Activated T-cell treated with anti-CD3 and anti-CD28 coated beads, Interleukin-2, amount 50 U/mL, for 4 hours (primary cell): ENCODE data around the gene HSPG2. TPM values are rescaled to one million over a fixed set of nuclear protein-coding genes. Genes with fewer than 3 reads are reported as not detected.
"Not testable (repeated sequence)": the region's sequence is repeated elsewhere in the genome, so short reads cannot be mapped to it uniquely, and the experiment has no call there.

Source experiments
- ATAC-seq, 2 donors: fragments of 200-7000 bp; cut with Tn5 transposase; one replicate each; pipeline ENCODE4 v1.10.0; 2021
- DNase-seq: peaks from one replicate; pipeline ENCODE4 v3.0.0-alpha.2; 2020
- H3K27me3 Mint-ChIP-seq: one replicate; pipeline ENCODE4 v1.8.0; 2021; ENCODE audit warnings: low read depth, mixed read lengths
- H3K36me3 Mint-ChIP-seq: one replicate; pipeline ENCODE4 v1.8.0; 2022; ENCODE audit warnings: mixed read lengths; ENCODE audit not compliant: insufficient read depth
- H3K4me1 Mint-ChIP-seq: one replicate; pipeline ENCODE4 v1.8.0; 2021; ENCODE audit warnings: low read depth, mixed read lengths
- H3K4me3 Mint-ChIP-seq: one replicate; pipeline ENCODE4 v1.8.0; 2021; ENCODE audit warnings: mild to moderate bottlenecking, moderate library complexity, mixed read lengths
- H3K9me3 Mint-ChIP-seq: one replicate; pipeline ENCODE4 v1.8.0; 2021; ENCODE audit warnings: mixed read lengths
- total RNA-seq, 3 donors: library from RNA; stranded (reverse); gene quantifications; one replicate each; pipeline ENCODE4 v1.2.1, GENCODE V29; 2021

HSPG2 gene
- total RNA-seq = 1 to 10 TPM in 2 of 3 donors, under 1 TPM in 1; 0.92 to 1.7 (median 1.2) TPM

- ATAC-seq = peak; percentile 58 to 69
- H3K27me3 Mint-ChIP-seq = peaks cover 6% of the 10 kb centered on the region
These were observed at the start of gene HSPG2 for GRCh38 chr1:21937034-21937371. Gene HSPG2, minus strand, starts transcription at chr1:21937310. Its CDS starts 93 bp downstream, at chr1:21937217.

DNA sequence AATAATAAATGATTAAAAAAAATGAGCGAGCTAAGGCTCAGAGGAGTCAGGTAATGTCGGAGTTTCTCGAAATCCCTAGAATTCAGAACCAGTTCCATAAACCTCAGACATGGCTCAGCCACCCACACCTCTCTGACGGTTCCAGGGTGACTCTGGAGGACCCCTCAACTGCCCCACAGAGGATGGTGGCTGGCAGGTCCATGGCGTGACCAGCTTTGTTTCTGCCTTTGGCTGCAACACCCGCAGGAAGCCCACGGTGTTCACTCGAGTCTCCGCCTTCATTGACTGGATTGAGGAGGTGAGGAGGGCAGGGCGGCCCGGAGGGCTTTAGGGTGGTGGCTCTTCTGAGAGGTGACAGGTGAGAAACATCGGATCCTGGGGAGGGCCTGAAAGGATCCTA, 49.3 kb upstream of the HSPG2 start:
- H3K4me1 Mint-ChIP-seq, H3K9me3 Mint-ChIP-seq, H3K4me3 Mint-ChIP-seq, ATAC-seq, H3K36me3 Mint-ChIP-seq, H3K27me3 Mint-ChIP-seq, DNase-seq: not testable (repeated sequence)

More at GRCh38 chr1:21937034-21937371, at the start of gene HSPG2:
- no peak for DNase-seq
- Mint-ChIP-seq H3K9me3 (no peaks in the 10 kb centered on the region), H3K36me3 (no peaks in the 10 kb centered on the region), H3K4me1 (peaks cover 19% of the 10 kb centered on the region), H3K4me3 (peak within 1 kb of the TSS; percentile 87)

- H3K9me3 Mint-ChIP-seq, H3K36me3 Mint-ChIP-seq, DNase-seq, H3K27me3 Mint-ChIP-seq, ATAC-seq, H3K4me1 Mint-ChIP-seq, H3K4me3 Mint-ChIP-seq: not testable (repeated sequence)
These were observed 48.8 kb upstream of the HSPG2 start for GRCh38 chr1:21985893-21986292.

DNA sequence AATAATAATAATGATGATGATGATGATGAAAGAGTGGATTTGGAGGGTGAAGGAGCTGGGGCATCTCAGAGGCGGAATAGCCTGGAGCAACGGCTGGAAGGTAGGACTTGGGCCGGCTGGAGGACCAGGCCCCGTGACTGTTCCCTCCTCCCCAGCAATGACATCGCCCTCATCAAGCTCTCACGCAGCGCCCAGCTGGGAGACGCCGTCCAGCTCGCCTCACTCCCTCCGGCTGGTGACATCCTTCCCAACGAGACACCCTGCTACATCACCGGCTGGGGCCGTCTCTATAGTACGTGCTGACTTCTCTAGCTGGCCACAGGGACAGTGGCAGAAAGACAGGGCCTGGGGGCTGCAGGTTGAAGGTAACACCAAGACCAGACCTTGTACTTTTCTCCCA, 46.4 kb upstream of the HSPG2 start:
- not testable (repeated sequence) for H3K4me1 Mint-ChIP-seq, H3K4me3 Mint-ChIP-seq, H3K27me3 Mint-ChIP-seq, H3K9me3 Mint-ChIP-seq, H3K36me3 Mint-ChIP-seq, DNase-seq, ATAC-seq

- not testable (repeated sequence) for DNase-seq, H3K9me3 Mint-ChIP-seq, H3K36me3 Mint-ChIP-seq, H3K4me1 Mint-ChIP-seq, ATAC-seq, H3K27me3 Mint-ChIP-seq, H3K4me3 Mint-ChIP-seq
These were observed 45.0 kb upstream of the HSPG2 start for GRCh38 chr1:21982122-21982521.

- not testable (repeated sequence) for DNase-seq, H3K9me3 Mint-ChIP-seq, H3K36me3 Mint-ChIP-seq, H3K4me3 Mint-ChIP-seq, H3K4me1 Mint-ChIP-seq, H3K27me3 Mint-ChIP-seq, ATAC-seq
These were observed 44.1 kb upstream of the HSPG2 start for GRCh38 chr1:21981253-21981652.

DNA sequence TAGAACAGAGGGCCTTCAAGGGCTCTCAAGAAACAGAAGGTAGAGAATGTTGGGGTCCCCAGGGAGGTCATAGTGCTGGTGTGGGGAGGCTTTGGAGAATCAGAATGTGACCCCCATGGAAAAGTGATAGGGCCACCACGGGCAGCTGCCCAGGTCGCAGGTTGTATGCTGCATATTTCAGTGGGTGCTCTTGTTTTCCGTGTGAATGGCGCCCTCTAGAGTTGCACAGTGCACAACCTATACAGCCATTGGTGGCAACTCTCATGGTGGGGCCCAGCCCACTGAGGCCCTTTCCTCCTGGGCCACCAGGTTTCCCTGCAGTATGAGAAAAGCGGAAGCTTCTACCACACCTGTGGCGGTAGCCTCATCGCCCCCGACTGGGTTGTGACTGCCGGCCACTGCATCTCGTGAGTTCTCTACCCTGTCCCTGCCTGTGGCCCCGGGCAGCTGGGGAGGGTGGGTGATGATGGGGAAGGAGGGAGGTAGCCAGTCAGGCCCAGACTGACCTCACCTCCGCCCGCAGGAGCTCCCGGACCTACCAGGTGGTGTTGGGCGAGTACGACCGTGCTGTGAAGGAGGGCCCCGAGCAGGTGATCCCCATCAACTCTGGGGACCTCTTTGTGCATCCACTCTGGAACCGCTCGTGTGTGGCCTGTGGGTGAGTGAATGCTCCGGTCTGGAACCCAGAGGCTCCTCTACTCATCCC, 43.6 kb upstream of the HSPG2 start:
- H3K27me3 Mint-ChIP-seq, DNase-seq, ATAC-seq, H3K36me3 Mint-ChIP-seq, H3K4me3 Mint-ChIP-seq, H3K9me3 Mint-ChIP-seq, H3K4me1 Mint-ChIP-seq: not testable (repeated sequence)

DNA sequence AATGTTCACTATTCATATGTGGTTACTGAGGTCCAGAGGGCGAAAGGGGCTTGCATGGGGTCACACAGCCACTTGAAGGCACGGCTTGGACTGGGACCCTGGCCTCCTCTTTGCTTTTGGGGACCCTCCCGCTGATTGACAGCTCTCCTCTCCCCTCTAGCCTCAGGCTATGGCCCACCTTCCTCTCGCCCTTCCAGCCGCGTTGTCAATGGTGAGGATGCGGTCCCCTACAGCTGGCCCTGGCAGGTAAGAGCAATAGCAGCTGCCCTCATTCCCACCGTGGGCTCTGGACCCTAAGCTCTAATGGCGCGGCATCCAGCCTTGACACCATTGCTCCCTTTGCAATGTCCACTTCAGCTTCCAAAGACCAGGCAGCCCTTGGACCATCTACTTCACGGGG, 41.1 kb upstream of the HSPG2 start:
- H3K36me3 Mint-ChIP-seq, H3K27me3 Mint-ChIP-seq, ATAC-seq, H3K4me3 Mint-ChIP-seq, DNase-seq, H3K4me1 Mint-ChIP-seq, H3K9me3 Mint-ChIP-seq: not testable (repeated sequence)

DNA sequence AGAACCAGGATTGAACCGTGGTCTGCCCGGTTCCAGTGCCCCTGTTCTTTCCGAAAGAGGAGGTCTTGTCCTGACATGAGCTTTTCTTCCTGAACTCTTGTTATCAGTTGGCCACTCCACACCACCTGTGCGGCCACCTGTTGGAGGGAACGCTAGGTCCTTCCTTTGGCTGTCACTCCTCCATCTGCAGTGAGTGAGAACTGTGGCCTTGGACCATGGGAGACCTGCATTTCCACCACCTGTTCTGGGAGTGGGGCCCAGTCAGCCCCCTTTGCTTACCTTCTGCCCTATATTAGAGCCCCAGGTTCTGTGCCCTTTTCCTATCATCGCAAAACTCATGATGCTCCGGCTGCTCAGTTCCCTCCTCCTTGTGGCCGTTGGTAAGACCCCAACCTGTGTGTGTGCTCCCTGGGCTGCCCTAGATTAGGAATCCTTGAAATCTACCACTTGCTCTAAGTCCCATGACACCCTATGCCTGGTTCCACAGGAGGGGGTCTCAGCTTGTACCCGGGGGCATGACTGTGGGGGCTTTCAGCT, 39.7 kb upstream of the HSPG2 start, which contains the start of gene CELA3B:
Gene CELA3B (plus strand): TSS at position 320 of the 537 bp plus-strand sequence. CDS start 18 bp downstream, at position 338.
- not testable (repeated sequence) for H3K4me1 Mint-ChIP-seq, ATAC-seq, H3K36me3 Mint-ChIP-seq, H3K27me3 Mint-ChIP-seq, H3K9me3 Mint-ChIP-seq, DNase-seq, H3K4me3 Mint-ChIP-seq

DNA sequence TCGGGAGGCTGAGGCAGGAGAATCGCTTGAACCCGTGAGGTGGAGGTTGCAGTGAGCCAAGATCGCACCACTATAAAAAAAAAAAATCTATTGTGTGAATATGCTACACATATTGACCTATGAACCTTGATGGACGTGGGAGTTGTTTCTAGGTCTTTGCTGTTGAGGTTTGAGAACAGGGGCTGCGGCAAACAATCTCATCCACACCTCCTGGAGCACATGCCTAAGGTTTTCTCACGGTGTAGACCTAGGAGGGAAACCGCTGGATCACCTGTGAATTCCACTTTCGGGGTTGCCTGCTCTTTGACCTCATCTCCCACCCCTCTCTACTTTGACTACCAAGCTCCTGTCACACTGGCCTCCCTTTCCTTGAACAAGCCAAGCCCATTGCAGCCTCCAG, 38.2 kb upstream of the HSPG2 start:
- ATAC-seq, H3K4me1 Mint-ChIP-seq, H3K27me3 Mint-ChIP-seq, H3K9me3 Mint-ChIP-seq, H3K36me3 Mint-ChIP-seq, DNase-seq, H3K4me3 Mint-ChIP-seq: not testable (repeated sequence)

- not testable (repeated sequence) for H3K36me3 Mint-ChIP-seq, H3K4me1 Mint-ChIP-seq
These were observed 37.6 kb upstream of the HSPG2 start for GRCh38 chr1:21974699-21975098.

DNA sequence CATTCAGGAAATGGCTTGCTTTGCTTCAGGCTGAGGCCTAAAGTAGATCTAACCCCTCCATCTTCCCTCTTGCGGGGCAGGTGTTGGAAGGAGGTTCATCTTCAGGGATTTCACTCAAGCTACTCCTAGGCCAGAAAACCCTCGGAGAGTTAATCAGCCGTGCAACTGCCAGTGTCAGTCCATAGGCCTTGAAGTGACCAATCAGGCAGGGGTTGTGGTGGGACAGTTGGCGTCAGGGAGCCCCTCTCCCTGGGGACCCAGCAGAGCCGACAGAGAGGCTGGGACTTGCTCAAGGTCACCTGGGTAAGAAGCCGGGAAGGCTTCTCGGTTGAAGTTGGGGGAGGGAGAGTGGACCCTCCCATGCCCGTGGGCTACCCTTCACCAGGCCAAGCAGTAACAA, 36.8 kb upstream of the HSPG2 start:
- not testable (repeated sequence) for ATAC-seq, H3K4me1 Mint-ChIP-seq, H3K4me3 Mint-ChIP-seq

More at GRCh38 chr1:21974699-21975098, 37.6 kb upstream of the HSPG2 start:
- not testable (repeated sequence) for H3K9me3 Mint-ChIP-seq, H3K4me3 Mint-ChIP-seq, DNase-seq, ATAC-seq, H3K27me3 Mint-ChIP-seq

GRCh38 chr1:21972973-21973441, 35.9 kb upstream of the HSPG2 start:
- not testable (repeated sequence) for ATAC-seq, H3K9me3 Mint-ChIP-seq, H3K27me3 Mint-ChIP-seq

More for the DNA sequence above, 36.8 kb upstream of the HSPG2 start:
- not testable (repeated sequence) for DNase-seq, H3K9me3 Mint-ChIP-seq, H3K36me3 Mint-ChIP-seq, H3K27me3 Mint-ChIP-seq

DNA sequence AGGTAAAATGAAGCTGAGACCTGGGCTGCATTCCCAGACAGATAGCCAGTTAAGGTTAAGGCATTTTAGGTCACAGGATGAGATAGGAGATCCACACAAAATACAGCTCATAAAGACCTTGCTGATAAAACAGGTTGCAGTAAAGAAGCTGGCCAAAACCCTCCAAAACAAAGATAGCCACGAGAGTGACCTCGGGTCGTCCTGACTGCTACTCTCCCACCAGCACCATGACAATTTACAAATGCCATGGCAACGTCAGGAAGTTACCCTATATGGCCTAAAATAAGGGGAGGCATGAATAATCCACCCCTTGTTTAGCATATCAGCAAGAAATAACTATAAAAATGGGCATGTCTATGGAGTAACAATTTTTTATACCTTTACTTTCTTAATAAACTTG, 33.4 kb upstream of the HSPG2 start:
- not testable (repeated sequence) for ATAC-seq, H3K27me3 Mint-ChIP-seq, DNase-seq, H3K4me3 Mint-ChIP-seq, H3K4me1 Mint-ChIP-seq, H3K36me3 Mint-ChIP-seq, H3K9me3 Mint-ChIP-seq

More at GRCh38 chr1:21972973-21973441, 35.9 kb upstream of the HSPG2 start:
- H3K4me3 Mint-ChIP-seq, H3K4me1 Mint-ChIP-seq, H3K36me3 Mint-ChIP-seq, DNase-seq: not testable (repeated sequence)

DNA sequence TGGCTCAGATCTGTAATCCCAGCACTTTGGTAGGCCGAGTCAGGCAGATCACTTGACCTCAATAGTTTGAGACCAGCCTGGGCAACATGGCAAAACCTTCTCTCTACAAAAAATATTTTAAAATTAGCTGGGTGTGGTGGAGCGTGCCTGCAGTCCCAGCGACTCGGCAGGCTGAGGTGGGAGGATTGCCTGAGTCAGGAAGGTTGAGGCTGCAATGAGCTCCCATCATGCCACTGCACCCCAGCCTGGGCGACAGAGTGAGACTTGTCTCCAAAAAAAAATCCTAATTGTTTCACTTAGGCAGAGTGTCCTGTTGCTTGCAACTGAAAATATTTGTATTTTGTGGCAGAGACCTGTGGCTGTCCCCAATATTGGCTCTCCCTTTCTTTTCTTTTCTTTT, 32.0 kb upstream of the HSPG2 start:
- H3K9me3 Mint-ChIP-seq, H3K36me3 Mint-ChIP-seq, H3K27me3 Mint-ChIP-seq, H3K4me3 Mint-ChIP-seq, DNase-seq, H3K4me1 Mint-ChIP-seq, ATAC-seq: not testable (repeated sequence)
